ENCODE data around the gene NXF3.
"Not testable (repeated sequence)": the region's sequence is repeated elsewhere in the genome, so short reads cannot be mapped to it uniquely, and the experiment has no call there.

Gene NXF3, protein sequence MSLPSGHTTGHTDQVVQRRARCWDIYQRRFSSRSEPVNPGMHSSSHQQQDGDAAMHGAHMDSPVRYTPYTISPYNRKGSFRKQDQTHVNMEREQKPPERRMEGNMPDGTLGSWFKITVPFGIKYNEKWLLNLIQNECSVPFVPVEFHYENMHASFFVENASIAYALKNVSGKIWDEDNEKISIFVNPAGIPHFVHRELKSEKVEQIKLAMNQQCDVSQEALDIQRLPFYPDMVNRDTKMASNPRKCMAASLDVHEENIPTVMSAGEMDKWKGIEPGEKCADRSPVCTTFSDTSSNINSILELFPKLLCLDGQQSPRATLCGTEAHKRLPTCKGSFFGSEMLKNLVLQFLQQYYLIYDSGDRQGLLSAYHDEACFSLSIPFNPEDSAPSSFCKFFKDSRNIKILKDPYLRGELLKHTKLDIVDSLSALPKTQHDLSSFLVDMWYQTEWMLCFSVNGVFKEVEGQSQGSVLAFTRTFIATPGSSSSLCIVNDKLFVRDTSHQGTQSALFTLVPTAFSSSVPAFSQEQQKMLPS

DNA sequence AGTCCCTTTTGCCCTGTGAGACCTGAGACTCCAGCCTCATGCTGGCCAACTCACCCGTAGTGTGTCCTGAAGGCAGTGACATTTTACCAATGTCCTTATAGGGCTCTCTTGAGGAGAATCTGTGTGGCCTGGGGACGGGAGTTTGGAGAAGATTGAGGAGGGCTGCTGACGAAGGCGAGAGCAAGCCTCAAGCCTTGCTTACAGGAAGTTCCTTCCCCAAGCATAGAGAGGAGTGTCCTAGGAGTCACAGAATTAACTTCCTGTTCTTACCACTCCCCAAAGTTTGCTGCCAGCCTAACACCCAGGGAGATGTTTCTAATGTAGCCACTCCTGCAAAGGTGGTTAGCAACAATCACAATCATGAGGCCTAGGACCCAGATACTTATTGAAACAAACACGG lies at the start of gene NXF3:
Gene NXF3, minus strand, starts transcription at position 202 of the 400 bp plus-strand sequence. Its CDS starts 120 bp downstream, at position 82.
- no peak for DNase-seq

DNA sequence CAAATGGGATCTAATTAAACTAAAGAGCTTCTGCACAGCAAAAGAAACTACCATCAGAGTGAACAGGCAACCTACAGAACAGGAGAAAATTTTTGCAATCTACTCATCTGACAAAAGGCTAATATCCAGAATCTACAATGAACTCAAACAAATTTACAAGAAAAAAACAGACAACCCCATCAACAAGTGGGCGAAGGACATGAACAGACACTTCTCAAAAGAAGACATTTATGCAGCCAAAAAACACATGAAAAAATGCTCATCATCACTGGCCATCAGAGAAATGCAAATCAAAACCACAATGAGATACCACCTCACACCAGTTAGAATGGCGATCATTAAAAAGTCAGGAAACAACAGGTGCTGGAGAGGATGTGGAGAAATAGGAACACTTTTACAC lies 43.6 kb upstream of the NXF3 start:
- not testable (repeated sequence) for DNase-seq

DNA sequence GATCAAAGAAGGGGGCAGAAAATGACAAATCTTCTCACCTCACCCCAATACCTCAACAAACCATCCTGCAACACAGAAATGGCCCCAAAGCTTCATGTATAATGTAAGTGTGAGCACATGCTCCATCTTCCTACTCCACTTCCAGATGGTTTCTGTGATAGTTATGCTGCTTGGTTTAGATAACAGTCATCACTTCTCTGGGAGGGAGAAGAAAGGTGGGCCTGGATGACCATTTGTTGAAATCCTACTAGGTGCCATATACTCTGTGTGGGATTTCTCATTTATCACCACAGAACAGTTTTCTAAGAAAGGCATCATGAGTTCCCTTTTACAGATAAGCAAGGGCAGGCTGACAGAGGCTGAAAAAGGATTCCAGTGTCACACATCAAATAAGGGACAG lies 31.3 kb upstream of the NXF3 start:
- no peak for DNase-seq

DNA sequence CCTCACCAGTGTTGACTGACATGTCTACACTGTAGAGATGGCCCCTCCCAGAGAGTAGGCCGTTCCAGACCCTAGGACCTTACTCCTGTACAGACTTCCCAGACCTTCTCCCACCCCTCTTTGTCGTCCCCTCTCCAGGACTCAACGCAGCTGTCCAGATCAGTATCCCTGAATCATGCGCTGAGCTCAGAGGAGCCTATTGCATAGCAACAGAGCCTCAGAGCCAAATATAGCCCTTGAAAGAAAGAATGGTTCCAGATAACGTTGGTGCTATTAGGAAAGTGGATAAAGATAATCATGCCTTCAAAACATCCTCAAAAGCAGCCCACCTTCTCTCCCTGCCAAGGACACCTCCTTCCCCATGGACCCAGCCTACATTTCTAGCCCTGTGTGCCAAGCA lies 27.8 kb upstream of the NXF3 start:
- DNase-seq = no peak

DNA sequence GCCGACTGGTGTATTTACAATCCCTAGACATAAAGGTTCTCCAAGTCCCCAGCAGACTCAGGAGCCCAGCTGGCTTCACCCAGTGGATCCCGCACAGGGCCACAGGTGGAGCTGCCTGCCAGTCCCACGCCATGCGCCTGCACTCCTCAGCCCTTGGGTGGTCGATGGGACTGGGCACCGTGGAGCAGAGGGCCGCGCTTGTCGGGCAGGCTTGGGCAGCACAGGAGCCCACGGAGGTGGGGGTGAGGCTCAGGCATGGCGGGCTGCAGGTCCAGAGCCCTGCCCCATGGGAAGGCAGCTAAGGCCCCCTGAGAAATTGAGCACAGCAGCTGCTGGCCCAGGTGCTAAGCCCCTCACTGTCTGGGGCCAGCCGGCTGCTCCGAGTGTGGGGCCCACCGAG lies 24.0 kb upstream of the NXF3 start:
- DNase-seq = not testable (repeated sequence)

DNA sequence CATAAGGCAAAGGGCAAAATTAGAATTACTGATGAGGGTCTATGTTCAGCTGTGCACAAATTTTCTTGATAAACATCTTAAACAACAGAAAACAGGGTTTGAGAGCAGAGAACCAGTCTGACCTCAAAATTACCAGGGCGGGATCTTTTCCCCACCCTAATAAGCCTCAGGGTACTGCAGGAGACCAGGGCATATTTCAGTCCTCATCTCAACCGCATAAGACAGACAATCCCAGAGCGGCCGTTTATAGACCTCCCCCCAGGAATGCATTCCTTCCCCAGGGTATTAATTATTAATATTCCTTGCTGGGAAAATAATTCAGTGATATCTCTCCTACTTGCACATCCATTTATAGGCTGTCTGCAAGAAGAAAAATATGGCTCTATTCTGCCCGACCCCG lies 16.6 kb upstream of the NXF3 start:
- not testable (repeated sequence) for DNase-seq

DNA sequence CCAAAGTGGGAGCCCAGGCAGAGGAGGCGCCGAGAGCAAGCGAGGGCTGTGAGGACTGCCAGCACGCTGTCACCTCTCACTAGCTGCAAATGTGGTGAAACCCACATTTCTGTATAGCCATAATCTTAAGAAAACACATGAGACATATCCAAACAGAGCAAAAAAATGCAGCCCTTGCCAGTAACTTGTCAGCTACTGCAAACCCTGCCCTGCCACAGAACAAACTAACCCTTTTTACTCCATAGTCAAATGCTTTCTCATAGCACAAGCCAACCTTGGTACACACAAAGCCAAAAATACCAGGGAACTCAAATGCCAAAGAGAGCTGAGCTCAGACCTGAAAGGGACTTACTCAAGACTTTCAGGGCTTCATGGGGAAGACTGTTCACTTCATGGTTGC lies 14.9 kb upstream of the NXF3 start:
- DNase-seq = no peak

DNA sequence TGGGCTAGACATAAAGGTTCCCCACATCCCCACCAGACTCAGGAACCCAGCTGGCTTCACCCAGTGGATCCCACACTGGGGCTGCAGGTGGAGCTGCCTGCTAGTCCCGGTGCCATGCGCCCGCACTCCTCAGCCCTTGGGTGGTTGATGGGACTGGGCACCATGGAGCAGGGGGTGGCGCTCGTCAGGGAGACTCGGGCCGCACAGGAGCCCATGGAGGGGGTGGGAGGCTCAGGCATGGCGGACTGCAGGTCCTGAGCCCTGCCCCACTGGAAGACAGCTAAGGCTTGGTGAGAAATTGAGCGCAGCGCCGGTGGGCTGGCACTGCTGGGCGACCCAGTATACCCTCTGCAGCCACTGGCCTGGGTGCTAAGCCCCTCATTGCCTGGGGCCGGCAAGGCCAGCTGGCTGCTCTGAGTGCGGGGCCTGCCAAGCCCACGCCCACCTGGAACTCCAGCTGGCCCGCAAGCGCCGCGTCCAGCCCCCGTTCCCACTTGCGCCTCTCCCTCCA lies 14.3 kb upstream of the NXF3 start:
- not testable (repeated sequence) for DNase-seq

DNA sequence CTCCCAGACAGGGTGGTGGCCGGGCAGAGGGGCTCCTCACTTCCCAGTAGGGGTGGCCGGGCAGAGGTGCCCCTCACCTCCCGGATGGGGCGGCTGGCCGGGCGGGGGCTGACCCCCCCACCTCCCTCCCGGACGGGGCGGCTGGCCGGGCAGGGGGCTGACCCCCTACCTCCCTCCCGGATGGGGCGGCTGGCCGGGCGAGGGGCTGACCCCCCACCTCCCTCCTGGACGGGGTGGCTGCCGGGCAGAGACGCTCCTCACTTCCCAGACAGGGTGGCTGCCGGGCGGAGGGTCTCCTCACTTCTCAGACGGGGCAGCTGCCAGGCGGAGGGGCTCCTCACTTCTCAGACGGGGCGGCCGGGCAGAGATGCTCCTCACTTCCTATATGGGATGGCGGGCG lies 11.4 kb upstream of the NXF3 start:
- not testable (repeated sequence) for DNase-seq

DNA sequence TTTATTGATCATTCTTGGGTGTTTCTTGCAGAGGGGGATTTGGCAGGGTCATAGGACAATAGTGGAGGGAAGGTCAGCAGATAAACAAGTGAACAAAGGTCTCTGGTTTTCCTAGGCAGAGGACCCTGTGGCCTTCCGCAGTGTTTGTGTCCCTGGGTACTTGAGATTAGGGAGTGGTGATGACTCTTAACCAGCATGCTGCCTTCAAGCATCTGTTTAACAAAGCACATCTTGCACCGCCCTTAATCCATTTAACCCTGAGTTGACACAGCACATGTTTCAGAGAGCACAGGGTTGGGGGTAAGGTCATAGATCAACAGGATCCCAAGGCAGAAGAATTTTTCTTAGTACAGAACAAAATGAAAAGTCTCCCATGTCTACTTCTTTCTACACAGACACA lies 10.9 kb upstream of the NXF3 start:
- not testable (repeated sequence) for DNase-seq

DNA sequence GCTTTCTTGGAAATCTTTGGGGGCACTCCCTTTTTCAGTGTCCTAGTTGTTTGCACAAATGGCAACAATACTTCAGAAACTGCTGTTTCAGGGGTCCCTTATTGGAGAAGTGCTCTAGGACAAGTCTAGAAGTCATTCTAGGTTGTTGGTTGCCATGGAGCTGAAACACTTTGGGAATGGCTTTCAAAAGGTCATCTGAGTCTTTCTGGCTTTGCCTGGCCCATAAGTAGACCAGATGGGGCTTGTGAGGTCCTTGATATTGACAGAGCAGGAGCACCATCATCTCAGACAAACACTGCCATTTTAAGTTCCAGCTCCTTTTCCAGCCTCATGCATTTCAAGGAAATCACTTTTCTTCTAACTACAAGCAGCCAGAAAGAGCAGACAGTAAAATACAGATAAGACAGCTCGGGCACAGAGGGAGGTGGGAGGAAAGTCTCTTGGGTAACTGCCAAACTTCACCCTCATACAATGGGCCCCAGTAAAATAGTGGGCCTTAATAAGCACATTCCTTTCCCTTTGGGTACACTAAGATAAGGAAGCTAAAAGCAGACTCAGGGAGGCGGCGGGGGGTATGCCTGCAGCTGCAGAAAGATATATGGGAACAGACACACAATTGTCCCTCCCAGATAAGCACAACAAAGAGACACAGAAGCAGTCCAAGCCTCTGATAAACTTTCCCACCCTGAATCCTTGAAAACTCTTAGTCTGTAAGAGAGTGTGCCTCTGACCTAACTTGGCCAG lies 8.5 kb upstream of the NXF3 start:
- DNase-seq = no peak

DNA sequence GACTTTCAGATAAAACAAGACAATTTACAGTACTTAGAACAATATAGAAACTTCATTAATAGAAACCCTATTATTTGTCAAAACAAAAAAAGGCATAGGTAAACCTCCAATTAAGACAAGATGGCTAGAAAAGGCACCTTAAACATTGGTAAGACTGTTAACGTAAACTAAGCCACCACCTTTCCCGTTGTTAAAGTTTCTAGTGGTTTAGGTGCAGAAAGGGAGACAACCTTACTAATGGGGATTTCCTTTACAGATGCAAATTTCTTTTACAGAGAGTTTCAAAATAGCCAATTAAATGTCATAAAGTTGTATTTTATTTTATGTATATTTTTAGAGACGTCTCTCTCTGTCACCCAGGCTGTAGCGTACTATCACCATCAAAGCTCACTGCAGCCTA lies 7.5 kb upstream of the NXF3 start:
- no peak for DNase-seq

DNA sequence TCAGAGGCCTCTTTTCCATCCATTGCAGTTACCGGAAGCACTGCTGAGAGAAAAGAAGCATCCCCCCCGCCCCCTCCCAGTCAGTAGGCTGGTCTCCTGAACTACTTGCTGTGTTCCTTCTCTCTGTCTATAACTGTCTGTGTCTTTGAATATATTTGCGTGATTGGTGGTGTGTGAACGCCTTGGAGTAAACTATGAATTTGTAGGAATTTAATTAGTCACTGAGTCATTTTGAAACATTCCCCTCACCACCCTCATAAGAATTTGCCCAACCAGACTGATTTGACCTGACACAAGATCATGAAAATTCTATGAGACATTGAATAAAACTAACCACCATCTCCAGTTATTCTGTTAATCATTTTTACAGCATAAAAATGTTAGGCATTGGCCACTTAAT lies 6.7 kb upstream of the NXF3 start:
- no peak for DNase-seq

DNA sequence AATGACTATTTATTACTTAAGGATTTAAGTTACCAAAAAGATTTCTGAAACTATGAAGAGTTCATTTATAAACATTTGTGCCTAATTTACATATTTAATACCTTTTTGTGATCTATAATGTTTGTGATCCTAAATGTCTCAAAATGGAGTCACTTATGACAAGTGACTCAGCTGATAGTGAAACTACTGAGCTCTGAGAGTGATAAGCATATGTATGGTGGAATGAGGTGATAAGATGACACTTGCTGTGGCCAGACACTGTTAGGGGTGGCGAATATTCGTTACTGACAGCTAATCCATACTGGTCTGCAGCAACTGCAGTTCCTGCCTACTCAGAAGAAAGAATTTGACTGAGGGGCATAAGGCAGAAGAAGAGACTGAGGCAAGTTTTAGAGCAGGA lies 5.5 kb upstream of the NXF3 start:
- no peak for DNase-seq

DNA sequence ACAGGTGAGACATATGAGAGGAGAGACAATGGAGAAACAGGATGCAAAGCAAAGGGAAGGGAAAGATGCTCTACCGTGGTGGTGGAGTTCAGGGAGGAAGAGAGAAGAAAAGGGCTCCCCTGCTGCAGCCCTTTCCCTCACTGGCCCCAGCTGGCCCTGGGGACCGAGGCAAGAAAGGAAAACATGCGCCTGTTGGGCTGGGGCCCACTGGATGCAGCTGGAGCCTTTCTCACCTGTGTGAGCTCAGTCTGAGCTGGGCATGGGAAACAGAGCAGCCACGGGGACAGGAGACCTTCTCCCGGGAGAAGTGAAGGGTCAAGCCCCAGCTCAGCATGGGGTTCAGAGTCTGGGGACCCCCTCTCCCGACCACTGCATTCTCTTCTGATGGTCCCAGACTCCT lies 11.9 kb downstream of the NXF3 start:
- DNase-seq = no peak

DNA sequence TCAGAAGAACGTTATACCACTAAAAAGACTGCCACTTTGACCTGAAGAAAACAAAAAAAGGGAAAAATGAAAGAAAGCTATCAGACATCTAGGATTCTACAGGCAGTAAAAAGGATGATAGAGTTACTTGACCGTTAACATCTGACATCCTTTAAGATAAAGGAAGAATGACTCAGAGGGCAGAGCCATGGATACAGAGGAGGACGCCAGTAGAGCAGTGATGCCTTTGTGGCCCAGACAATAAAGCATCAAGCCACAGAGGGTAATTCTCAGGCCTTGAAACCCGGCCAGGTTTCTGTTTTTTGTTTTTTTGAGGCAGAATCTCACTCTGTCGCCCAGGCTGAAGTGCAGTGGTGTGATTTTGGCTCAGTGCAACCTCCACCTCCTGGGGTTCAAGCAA lies 19.5 kb downstream of the NXF3 start:
- DNase-seq = no peak

DNA sequence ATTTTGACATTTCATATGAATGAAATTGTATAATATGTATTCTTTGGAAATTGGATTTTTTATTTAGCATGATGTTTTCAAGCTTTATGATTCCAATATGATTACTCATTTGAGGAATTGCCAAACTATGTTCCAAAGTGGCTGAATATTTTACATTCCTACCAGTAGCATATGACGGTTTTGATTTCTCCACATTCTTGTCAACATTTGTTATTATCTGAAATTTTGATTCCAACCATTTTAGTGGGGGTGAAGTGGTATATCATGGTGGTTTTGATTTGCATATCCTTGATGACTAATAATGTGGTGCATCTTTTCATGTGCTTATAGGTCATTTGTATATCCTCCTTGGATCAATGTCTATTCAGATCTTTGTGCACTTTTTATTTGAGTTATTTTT lies 26.3 kb downstream of the NXF3 start:
- no peak for DNase-seq

DNA sequence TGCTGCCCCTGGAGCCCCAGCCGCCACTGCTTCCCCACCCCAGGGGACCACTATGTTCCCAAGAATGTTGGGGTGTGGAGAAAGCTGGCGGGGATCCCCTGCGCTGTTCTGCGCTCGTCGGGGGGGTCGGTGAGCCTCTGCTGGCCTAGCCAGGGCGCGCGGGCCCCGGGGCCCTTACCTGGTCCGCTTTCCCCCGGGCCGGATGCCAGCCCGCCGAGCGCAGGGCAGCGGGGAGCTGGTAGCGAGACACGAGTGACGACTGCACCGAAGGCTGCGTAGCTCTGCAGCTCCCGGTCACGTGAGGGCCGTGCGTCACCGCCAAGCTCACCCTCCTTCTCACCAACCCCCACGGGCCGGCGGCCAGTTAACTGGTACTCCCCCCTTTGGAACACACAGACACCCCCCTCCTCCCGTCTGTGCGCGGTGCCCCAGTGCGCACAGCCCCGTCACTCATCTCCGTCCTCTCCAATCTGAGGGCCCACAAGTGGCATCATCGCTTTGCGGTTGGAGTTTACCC lies 29.0 kb downstream of the NXF3 start, which contains the start of gene BEX1:
Gene BEX1, minus strand, starts transcription at position 254 of the 517 bp plus-strand sequence. CDS start 897 bp downstream, outside the sequence.
- no peak for DNase-seq

DNA sequence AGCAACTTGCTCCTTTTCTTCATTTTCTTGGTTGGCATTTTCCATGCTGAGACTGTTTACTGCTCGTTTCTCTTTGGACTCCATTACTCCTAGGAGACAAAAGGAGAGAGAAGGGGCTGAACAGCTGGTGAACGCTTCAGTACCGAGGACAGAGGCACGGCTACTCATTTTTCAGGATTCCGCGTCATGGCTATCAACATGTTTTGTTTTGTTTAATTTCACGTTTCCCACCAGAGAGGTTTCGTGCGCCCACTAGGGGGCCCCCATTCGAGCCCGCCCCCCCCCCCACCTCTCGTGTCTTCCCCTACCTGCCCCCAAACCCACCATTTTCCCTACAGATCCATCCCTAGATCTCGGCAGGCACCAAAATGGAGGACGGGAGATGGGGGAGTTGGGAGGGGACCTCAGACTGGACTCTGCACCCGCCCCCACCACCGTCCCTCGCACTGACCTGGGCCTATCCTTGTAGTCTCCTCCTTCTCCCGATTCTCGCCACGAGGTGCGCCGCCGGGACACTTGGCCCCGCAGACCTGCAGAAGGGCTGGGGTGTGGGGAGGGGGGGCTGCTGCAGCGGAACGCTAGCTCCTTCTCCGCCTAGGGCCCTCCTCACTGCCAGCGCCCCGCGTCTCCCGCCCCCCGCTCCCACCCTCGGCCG lies 29.6 kb downstream of the NXF3 start:
- no peak for DNase-seq

DNA sequence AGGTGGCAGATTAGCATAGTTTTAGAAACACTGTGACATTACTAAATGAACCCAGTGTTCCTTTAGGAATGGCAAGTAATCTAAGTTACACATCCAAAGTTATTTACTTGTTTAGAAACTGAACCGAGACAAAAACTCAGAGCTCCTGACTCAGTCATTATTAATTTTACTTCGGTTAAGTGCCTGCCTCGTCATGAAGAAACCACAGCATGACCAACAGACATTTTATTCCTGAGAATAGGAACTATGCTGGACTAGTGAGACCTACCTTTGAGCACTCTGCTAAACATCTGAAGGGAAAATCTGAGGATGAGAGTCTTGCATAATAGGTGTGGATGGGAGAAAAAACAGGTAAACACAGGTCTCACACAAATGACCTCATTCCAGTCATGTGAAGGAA lies 31.5 kb downstream of the NXF3 start:
- no peak for DNase-seq

DNA sequence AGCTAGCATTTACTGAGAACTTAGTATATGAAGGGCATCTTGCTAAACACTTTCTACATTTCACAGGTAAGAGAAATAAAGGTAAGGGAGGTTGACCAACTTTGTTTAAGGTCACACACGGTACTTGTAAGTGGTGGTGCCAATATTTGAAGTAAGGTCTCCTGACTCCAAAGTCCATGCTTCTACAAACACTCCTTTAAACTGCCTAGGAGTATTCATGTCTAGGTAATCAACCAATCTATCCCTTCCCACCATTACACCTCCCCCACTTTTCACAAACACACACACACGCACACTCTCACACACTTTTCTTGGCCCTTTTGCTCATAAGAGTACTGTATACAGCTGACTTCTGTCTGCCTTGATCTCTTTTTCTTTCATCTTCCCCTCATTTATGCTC lies 36.0 kb downstream of the NXF3 start:
- DNase-seq = no peak

DNA sequence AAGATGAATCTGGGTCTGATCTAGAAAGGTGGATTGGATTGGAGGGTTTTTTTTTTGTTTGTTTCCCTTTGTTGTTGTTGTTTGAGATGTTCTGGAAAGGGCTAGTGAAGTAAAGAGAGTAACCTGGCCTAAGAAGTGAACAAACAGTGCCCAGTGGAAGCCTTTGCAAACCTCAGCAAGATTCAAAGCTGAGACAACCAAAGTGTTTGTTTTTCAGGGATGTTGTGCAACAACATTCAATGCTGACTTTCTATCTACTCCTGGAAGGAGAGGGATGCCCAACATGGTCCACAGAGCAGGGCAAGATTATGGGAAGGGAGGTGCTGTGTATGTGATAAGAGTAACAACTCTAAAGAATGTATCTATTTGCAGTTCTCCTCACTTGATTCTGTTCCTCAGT lies 40.3 kb downstream of the NXF3 start:
- DNase-seq = no peak

DNA sequence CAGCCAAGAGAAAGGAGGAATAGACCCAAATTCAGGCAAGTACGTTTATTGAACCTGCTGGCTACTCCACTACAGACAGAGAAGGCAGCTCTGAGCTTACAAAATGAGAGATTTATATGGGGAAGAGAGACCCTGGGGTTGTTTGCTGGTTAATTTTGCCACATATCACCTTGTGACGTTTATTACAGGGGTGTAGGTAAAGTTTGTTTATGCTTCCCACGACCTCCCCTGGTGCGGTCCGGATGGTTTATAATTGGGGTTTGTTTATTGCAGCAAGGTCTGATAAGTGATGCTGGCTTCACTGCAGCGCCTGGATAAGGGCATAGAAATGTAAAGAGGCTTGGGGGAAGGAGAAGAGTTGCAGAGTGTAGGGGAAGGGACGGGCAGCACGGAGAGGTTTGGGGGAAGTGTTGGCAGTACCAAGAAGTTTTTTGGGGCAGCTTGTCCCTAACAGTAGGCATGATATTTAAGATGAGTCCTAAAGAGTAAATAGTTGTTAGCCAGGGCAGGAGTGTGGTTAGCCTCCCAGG lies 41.6 kb downstream of the NXF3 start:
- DNase-seq = no peak

Data from GOT3 (cell line).